ENCODE data around the gene ARAP1. TPM values are rescaled to one million over a fixed set of nuclear protein-coding genes. Genes with fewer than 3 reads are reported as not detected.
A peak's percentile ranks its signal among the peaks of the same experiment; 100 is the strongest.

ARAP1 gene
- total and polyA plus RNA-seq, 8 donors, result 32.2 to 201 (median 69.8) TPM

DNA sequence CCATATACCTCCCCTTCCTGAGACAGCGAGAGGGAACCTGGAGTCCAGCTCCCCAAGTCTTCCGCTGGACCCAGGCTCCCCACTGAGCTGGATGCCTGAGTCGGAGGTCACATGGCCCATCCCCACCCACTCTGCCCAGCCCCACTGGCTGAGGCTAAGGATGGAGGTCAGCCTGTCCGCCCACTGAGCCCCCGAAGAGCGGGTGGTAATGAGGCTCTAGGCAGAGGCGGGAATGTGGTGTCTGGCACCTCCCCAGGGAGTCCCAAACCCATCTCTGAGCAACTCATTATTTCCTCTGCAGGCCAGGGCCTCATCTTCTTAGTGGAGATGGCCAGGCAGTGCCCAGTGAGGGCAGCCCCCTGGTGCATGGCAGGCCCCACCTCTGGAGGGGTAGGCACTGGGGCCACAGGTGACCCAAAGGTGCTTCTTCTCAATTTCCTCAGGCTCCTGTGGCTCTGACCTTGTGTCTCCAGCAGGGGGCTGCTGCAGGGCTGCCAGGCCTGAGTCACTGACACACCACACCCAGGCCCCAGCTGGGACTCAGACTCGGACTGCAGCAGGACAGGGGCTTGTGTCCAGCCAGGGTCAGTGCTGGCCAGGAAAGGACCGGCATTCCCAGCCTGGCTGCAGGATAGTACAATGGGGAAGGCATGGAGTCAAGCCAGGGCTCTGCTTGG lies 67.8 kb downstream of the ARAP1 start:
- intact Hi-C loops (cut with DNase I; ENCODE audit: low total_unique reads), result no loop called here

GRCh38 chr11:72683782-72684200 lies 68.4 kb downstream of the ARAP1 start:
- peaks cover 15 to 61% (median 54%) of the 10 kb centered on the region in 4 donors for H3K36me3 ChIP-seq
- peaks cover 0 to 25% (median 13%) of the 10 kb centered on the region in 3 donors for H3K27me3 ChIP-seq
- no peak overlapping the region for H3K4me3 ChIP-seq
- DNase-seq, result peak; percentile 68 to 83
- peaks cover 6 to 31% (median 16%) of the 10 kb centered on the region in 4 donors for H3K4me1 ChIP-seq
- TF ChIP-seq POLR2AphosphoS5 (IDR thresholded peaks at IDR 0.05) (no peak), POLR2A (IDR thresholded peaks at IDR 0.05) (no peak), EP300 (IDR thresholded peaks at IDR 0.05) (no peak)
- TF ChIP-seq, protein P1, sequence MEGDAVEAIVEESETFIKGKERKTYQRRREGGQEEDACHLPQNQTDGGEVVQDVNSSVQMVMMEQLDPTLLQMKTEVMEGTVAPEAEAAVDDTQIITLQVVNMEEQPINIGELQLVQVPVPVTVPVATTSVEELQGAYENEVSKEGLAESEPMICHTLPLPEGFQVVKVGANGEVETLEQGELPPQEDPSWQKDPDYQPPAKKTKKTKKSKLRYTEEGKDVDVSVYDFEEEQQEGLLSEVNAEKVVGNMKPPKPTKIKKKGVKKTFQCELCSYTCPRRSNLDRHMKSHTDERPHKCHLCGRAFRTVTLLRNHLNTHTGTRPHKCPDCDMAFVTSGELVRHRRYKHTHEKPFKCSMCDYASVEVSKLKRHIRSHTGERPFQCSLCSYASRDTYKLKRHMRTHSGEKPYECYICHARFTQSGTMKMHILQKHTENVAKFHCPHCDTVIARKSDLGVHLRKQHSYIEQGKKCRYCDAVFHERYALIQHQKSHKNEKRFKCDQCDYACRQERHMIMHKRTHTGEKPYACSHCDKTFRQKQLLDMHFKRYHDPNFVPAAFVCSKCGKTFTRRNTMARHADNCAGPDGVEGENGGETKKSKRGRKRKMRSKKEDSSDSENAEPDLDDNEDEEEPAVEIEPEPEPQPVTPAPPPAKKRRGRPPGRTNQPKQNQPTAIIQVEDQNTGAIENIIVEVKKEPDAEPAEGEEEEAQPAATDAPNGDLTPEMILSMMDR (IDR thresholded peaks at IDR 0.05), result peak in 5 of 7 experiments; percentile 89 to 97 (median 92)
- intact Hi-C loops (cut with DNase I; ENCODE audit: low total_unique reads), result no loop called here
- H3K9me3 ChIP-seq, result no peaks in the 10 kb centered on the region
- 52 to 80% (median 56%) methylated on average over 3 to 7 of the region's 7 CpGs for WGBS, 5 donors
- peak overlapping the region in 1 of 5 donors; percentile 16 for H3K27ac ChIP-seq

More for the DNA sequence above, 67.8 kb downstream of the ARAP1 start:
- TF ChIP-seq POLR2AphosphoS5 (IDR thresholded peaks at IDR 0.05), result no peak
- TF ChIP-seq POLR2A (IDR thresholded peaks at IDR 0.05), result no peak
- TF ChIP-seq, protein P1 (IDR thresholded peaks at IDR 0.05), result peak in 5 of 7 experiments; percentile 6 to 50 (median 43)
- no peaks in the 10 kb centered on the region for H3K9me3 ChIP-seq
- no peak overlapping the region for H3K4me3 ChIP-seq
- H3K36me3 ChIP-seq, result peaks cover 20 to 67% (median 60%) of the 10 kb centered on the region in 4 donors
- peaks cover 6 to 34% (median 16%) of the 10 kb centered on the region in 4 donors for H3K4me1 ChIP-seq
- 29 to 64% (median 55%) methylated on average over 2 to 9 of the region's 9 CpGs for WGBS, 5 donors
- H3K27me3 ChIP-seq, result peaks cover 0 to 19% (median 7%) of the 10 kb centered on the region in 3 donors
- DNase-seq, result peak; percentile 68 to 76
- peak overlapping the region in 4 of 5 donors; percentile 16 to 71 (median 48) for H3K27ac ChIP-seq

DNA sequence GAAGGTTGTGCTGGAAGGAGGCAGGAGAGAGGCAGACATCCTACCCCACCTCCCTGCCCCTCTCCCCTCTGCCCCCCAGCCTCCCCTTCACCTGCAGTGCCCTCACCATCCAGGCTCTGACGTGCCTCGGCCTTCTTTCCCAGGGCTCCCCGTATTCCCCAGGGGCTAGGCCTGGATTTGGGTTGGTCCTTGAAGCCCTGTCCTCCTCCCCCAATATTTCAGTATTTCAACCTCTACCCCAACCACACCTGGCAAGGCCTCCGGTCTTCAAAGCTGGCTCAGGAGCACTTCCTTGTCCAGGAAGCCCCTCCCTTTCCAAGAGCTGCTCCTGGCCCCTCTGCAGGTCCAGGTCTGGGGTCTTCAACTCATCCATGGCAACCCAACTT lies 69.4 kb downstream of the ARAP1 start:
- H3K27me3 ChIP-seq, result peaks cover 0 to 34% (median 22%) of the 10 kb centered on the region in 3 donors
- H3K27ac ChIP-seq, result no peak overlapping the region
- H3K4me1 ChIP-seq, result peaks cover 6 to 31% (median 16%) of the 10 kb centered on the region in 4 donors
- H3K9me3 ChIP-seq, result no peaks in the 10 kb centered on the region
- H3K36me3 ChIP-seq, result peaks cover 9 to 52% (median 44%) of the 10 kb centered on the region in 4 donors
- no peak for TF ChIP-seq POLR2A (IDR thresholded peaks at IDR 0.05)
- no peak for TF ChIP-seq EP300 (IDR thresholded peaks at IDR 0.05)
- TF ChIP-seq, protein P1 (IDR thresholded peaks at IDR 0.05), result no peak
- no peak for TF ChIP-seq POLR2AphosphoS5 (IDR thresholded peaks at IDR 0.05)
- intact Hi-C loops (cut with DNase I; ENCODE audit: low total_unique reads), result no loop called here
- no peak overlapping the region for H3K4me3 ChIP-seq
- WGBS, 5 donors, result 62 to 74% (median 66%) methylated on average over 2 to 4 of the region's 4 CpGs
- no peak for DNase-seq

DNA sequence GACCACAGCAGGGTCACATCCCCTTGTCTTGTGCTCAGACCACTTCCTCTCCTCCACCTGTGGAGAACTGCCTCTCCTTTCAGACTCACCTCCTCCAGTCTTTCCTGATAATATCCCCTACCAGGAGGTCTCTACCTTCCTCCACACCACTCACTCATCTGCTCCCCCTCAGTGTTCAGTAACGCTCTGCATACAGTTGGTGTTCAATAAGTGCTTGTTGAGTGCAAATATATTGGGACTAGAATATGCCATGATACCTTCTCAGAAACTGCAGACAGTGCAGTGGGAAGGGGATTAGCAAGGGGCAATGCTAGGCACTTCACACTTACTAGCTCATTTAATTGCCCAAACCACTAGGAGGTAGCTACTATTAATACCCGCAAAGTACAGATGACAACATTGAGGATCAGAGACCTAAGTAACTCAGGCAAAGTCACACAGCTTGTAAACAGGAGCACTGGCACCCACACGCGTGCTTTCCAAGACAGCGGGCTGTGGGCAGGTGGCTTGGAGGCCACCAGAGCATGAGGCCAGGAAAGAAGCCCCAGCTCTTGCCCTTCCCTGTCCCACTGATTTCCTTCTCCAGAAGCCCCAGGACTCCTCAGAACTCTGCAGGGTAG lies 69.9 kb downstream of the ARAP1 start:
- intact Hi-C loops (cut with DNase I; ENCODE audit: low total_unique reads), result no loop called here
- DNase-seq, result no peak
- WGBS, 5 donors, result 74 to 93% (median 79%) methylated on average over 5 of the region's 5 CpGs
- no peaks in the 10 kb centered on the region for H3K9me3 ChIP-seq
- peaks cover 6 to 31% (median 16%) of the 10 kb centered on the region in 4 donors for H3K4me1 ChIP-seq
- TF ChIP-seq EP300 (IDR thresholded peaks at IDR 0.05) (no peak), POLR2A (IDR thresholded peaks at IDR 0.05) (no peak), POLR2AphosphoS5 (IDR thresholded peaks at IDR 0.05) (no peak)
- TF ChIP-seq, protein P1 (IDR thresholded peaks at IDR 0.05), result no peak
- peaks cover 0 to 39% (median 27%) of the 10 kb centered on the region in 3 donors for H3K27me3 ChIP-seq
- no peak overlapping the region for H3K4me3 ChIP-seq
- H3K36me3 ChIP-seq, result peaks cover 5 to 47% (median 39%) of the 10 kb centered on the region in 4 donors
- no peak overlapping the region for H3K27ac ChIP-seq
